ENCODE data around the gene IGSF9. TPM values are rescaled to one million over a fixed set of nuclear protein-coding genes. Genes with fewer than 3 reads are reported as not detected.

IGSF9 gene
- total RNA-seq (2014; rRNA removed; shearing (Covaris generic)) = not detected in 2 replicates
- polyA plus RNA-seq (2016; fragmentation: Nextera tagmentation; extraction: Ambion mirVana) = 0.13 TPM in 1 of 2 replicates, not detected in the other

- in situ Hi-C loops (cut with MboI) = no loop called here
- no peaks in the 10 kb centered on the region for H3K36me3 ChIP-seq (ENCODE audit: low read depth)
- H3K9me2 ChIP-seq (ENCODE audit: insufficient read depth) = no peaks in the 10 kb centered on the region
- peak within 1 kb of the TSS; percentile 27; the same call in 1 of the 2 replicates for H3K9ac ChIP-seq
- WGBS, 2 experiments (ENCODE audit: low coverage in 1 of 2, low lambda C conversion rate in 2 of 2, missing lambda C conversion rate in 2 of 2) = 2 to 3% methylated on average over 53 to 58 of the region's 58 CpGs
- no peaks in the 10 kb centered on the region for H3K79me2 ChIP-seq (ENCODE audit: insufficient read depth)
- H3K4me1 ChIP-seq (ENCODE audit: insufficient read depth) = no peaks in the 10 kb centered on the region
- no peaks in the 10 kb centered on the region for H4K20me1 ChIP-seq (ENCODE audit: insufficient read depth)
- H2AFZ ChIP-seq = peak within 1 kb of the TSS; percentile 71
- no peaks in the 10 kb centered on the region for H3F3A ChIP-seq (ENCODE audit: insufficient read depth)
- H3K27ac ChIP-seq = no peak within 1 kb of the TSS
- peak within 1 kb of the TSS; percentile 93 for H3K4me2 ChIP-seq (ENCODE audit: unreplicated experiment)
- H3K27me3 ChIP-seq (replicated peaks; ENCODE audit: insufficient read depth) = peaks cover 4% of the 10 kb centered on the region; the same call in 1 of the 2 replicates
- no peaks in the 10 kb centered on the region for H3K9me3 ChIP-seq (ENCODE audit: low read depth)
- peak within 1 kb of the TSS; percentile 69 for H3K4me3 ChIP-seq
- TF ChIP-seq EZH2phosphoT487 (IDR thresholded peaks at IDR 0.05; ENCODE audit: insufficient read depth, low read depth) = no peak
- no peak for TF ChIP-seq EZH2 (IDR thresholded peaks at IDR 0.05; ENCODE audit: insufficient read depth, poor library complexity, severe bottlenecking)
- peak; percentile 74 for DNase-seq
These were observed at the start of gene IGSF9 for GRCh38 chr1:159945483-159946241. TSS of gene IGSF9 (minus strand) at chr1:159945613. CDS start at chr1:159943454, 2,159 bp downstream.

- Histone ChIP-seq H3K4me3 (no peak overlapping the region), H3K9ac (no peak overlapping the region), H3K36me3 (ENCODE audit: low read depth) (no peaks in the 10 kb centered on the region), H3K27ac (no peak overlapping the region), H3F3A (ENCODE audit: insufficient read depth) (peaks cover 38% of the 10 kb centered on the region), H3K4me2 (ENCODE audit: unreplicated experiment) (no peak overlapping the region), H4K20me1 (ENCODE audit: insufficient read depth) (no peaks in the 10 kb centered on the region), H3K27me3 (replicated peaks; ENCODE audit: insufficient read depth) (no peaks in the 10 kb centered on the region), H2AFZ (no peak overlapping the region), H3K9me3 (ENCODE audit: low read depth) (no peaks in the 10 kb centered on the region), H3K4me1 (ENCODE audit: insufficient read depth) (peaks cover 48% of the 10 kb centered on the region), H3K79me2 (ENCODE audit: insufficient read depth) (no peaks in the 10 kb centered on the region), H3K9me2 (ENCODE audit: insufficient read depth) (no peaks in the 10 kb centered on the region; the same call in 1 of the 2 replicates)
- 91 to 93% methylated on average over 2 of the region's 2 CpGs for WGBS, 2 experiments (ENCODE audit: low coverage in 1 of 2, low lambda C conversion rate in 2 of 2, missing lambda C conversion rate in 2 of 2)
- in situ Hi-C loops (cut with MboI) = no loop called here
- no peak for TF ChIP-seq EZH2phosphoT487 (IDR thresholded peaks at IDR 0.05; ENCODE audit: insufficient read depth, low read depth)
- TF ChIP-seq EZH2 (IDR thresholded peaks at IDR 0.05; ENCODE audit: insufficient read depth, poor library complexity, severe bottlenecking) = no peak
- DNase-seq = no peak
These were observed 49.5 kb upstream of the IGSF9 start for GRCh38 chr1:159994896-159995295.

- Histone ChIP-seq H3K4me2 (ENCODE audit: unreplicated experiment) (no peak overlapping the region), H4K20me1 (ENCODE audit: insufficient read depth) (no peaks in the 10 kb centered on the region), H3K27ac (no peak overlapping the region), H3K4me3 (no peak overlapping the region), H3F3A (ENCODE audit: insufficient read depth) (peaks cover 36% of the 10 kb centered on the region), H3K79me2 (ENCODE audit: insufficient read depth) (no peaks in the 10 kb centered on the region), H3K4me1 (ENCODE audit: insufficient read depth) (peaks cover 40% of the 10 kb centered on the region), H2AFZ (no peak overlapping the region), H3K9ac (no peak overlapping the region), H3K36me3 (ENCODE audit: low read depth) (no peaks in the 10 kb centered on the region), H3K9me3 (ENCODE audit: low read depth) (no peaks in the 10 kb centered on the region), H3K9me2 (ENCODE audit: insufficient read depth) (no peaks in the 10 kb centered on the region; the same call in 1 of the 2 replicates), H3K27me3 (replicated peaks; ENCODE audit: insufficient read depth) (no peaks in the 10 kb centered on the region)
- no peak for TF ChIP-seq EZH2 (IDR thresholded peaks at IDR 0.05; ENCODE audit: insufficient read depth, poor library complexity, severe bottlenecking)
- no peak for TF ChIP-seq EZH2phosphoT487 (IDR thresholded peaks at IDR 0.05; ENCODE audit: insufficient read depth, low read depth)
- 62% methylated on average over 2 of the region's 2 CpGs for WGBS, 2 experiments (ENCODE audit: low coverage in 1 of 2, low lambda C conversion rate in 2 of 2, missing lambda C conversion rate in 2 of 2)
- in situ Hi-C loops (cut with MboI) = no loop called here
- DNase-seq = no peak
These were observed 48.5 kb upstream of the IGSF9 start for GRCh38 chr1:159993911-159994310.

- Histone ChIP-seq H3K4me3 (no peak overlapping the region), H4K20me1 (ENCODE audit: insufficient read depth) (no peaks in the 10 kb centered on the region), H3K9me2 (ENCODE audit: insufficient read depth) (no peaks in the 10 kb centered on the region), H3K79me2 (ENCODE audit: insufficient read depth) (no peaks in the 10 kb centered on the region), H3K36me3 (ENCODE audit: low read depth) (no peaks in the 10 kb centered on the region), H3K4me2 (ENCODE audit: unreplicated experiment) (no peak overlapping the region), H3K9ac (no peak overlapping the region), H3K9me3 (ENCODE audit: low read depth) (no peaks in the 10 kb centered on the region), H3F3A (ENCODE audit: insufficient read depth) (peaks cover 18% of the 10 kb centered on the region), H3K27ac (no peak overlapping the region), H3K27me3 (replicated peaks; ENCODE audit: insufficient read depth) (no peaks in the 10 kb centered on the region), H2AFZ (no peak overlapping the region), H3K4me1 (ENCODE audit: insufficient read depth) (peaks cover 26% of the 10 kb centered on the region)
- TF ChIP-seq EZH2 (IDR thresholded peaks at IDR 0.05; ENCODE audit: insufficient read depth, poor library complexity, severe bottlenecking) (no peak), EZH2phosphoT487 (IDR thresholded peaks at IDR 0.05; ENCODE audit: insufficient read depth, low read depth) (no peak)
- 100% methylated on average over 1 of the region's 1 CpG for WGBS, 2 experiments (ENCODE audit: low coverage in 1 of 2, low lambda C conversion rate in 2 of 2, missing lambda C conversion rate in 2 of 2)
- DNase-seq = peak; percentile 9
- in situ Hi-C loops (cut with MboI) = no loop called here
These were observed 46.7 kb upstream of the IGSF9 start for GRCh38 chr1:159992161-159992560.
